Measurements from ENCODE around the gene SCGB1D1.

The SCGB1D1 gene

GRCh38 chr11:62233730-62234129 is 43.7 kb downstream of the SCGB1D1 start:
- DNase-seq (ENCODE audit: low read depth) = no peak

GRCh38 chr11:62236187-62236586 is 46.2 kb downstream of the SCGB1D1 start:
- no peak for DNase-seq (ENCODE audit: low read depth)

- DNase-seq (ENCODE audit: low read depth) = no peak
These were observed 47.5 kb downstream of the SCGB1D1 start for GRCh38 chr11:62237499-62237898.

GRCh38 chr11:62238151-62238550 is 48.1 kb downstream of the SCGB1D1 start:
- no peak for DNase-seq (ENCODE audit: low read depth)

GRCh38 chr11:62241095-62241494 is 51.1 kb downstream of the SCGB1D1 start:
- no peak for DNase-seq (ENCODE audit: low read depth)

- DNase-seq (ENCODE audit: low read depth) = no peak
These were observed 52.0 kb downstream of the SCGB1D1 start, which contains the start of gene SCGB1D2 for GRCh38 chr11:62242021-62242420. SCGB1D2 (plus strand) TSS chr11:62242239; CDS start chr11:62242308, 69 bp downstream.

Measured in stimulated activated CD8-positive, alpha-beta memory T cell treated with anti-CD3 and anti-CD28 coated beads, Interleukin-12 subunit alpha, Interleukin-12 subunit beta, amount 100 ng/mL, for 4 hours (primary cell).